Measurements from ENCODE around the gene DNAJB5.

DNAJB5 gene

GRCh38 chr9:34993502-34994259 is 4.1 kb downstream of the DNAJB5 start:
- no peak for TF ChIP-seq CEBPB (IDR thresholded peaks at IDR 0.05)
- no peak for TF ChIP-seq RAD21 (IDR thresholded peaks at IDR 0.05; ENCODE audit: low read depth)
- TF ChIP-seq FOXM1 (IDR thresholded peaks at IDR 0.05; ENCODE audit: borderline replicate concordance, low read depth) = no peak
- TF ChIP-seq YY1 (IDR thresholded peaks at IDR 0.05; ENCODE audit: low read depth) = no peak
- TF ChIP-seq, protein P1, sequence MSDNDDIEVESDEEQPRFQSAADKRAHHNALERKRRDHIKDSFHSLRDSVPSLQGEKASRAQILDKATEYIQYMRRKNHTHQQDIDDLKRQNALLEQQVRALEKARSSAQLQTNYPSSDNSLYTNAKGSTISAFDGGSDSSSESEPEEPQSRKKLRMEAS (IDR thresholded peaks at IDR 0.05) = no peak
- no peak for TF ChIP-seq EGR1 (IDR thresholded peaks at IDR 0.05)
- TF ChIP-seq TEAD4 (IDR thresholded peaks at IDR 0.05) = no peak
- no peak for TF ChIP-seq NFIC (IDR thresholded peaks at IDR 0.05)
- TF ChIP-seq ZBTB7A (IDR thresholded peaks at IDR 0.05; ENCODE audit: low read depth) = no peak
- TF ChIP-seq USF1 (IDR thresholded peaks at IDR 0.05) = no peak
- TF ChIP-seq, protein P2, sequence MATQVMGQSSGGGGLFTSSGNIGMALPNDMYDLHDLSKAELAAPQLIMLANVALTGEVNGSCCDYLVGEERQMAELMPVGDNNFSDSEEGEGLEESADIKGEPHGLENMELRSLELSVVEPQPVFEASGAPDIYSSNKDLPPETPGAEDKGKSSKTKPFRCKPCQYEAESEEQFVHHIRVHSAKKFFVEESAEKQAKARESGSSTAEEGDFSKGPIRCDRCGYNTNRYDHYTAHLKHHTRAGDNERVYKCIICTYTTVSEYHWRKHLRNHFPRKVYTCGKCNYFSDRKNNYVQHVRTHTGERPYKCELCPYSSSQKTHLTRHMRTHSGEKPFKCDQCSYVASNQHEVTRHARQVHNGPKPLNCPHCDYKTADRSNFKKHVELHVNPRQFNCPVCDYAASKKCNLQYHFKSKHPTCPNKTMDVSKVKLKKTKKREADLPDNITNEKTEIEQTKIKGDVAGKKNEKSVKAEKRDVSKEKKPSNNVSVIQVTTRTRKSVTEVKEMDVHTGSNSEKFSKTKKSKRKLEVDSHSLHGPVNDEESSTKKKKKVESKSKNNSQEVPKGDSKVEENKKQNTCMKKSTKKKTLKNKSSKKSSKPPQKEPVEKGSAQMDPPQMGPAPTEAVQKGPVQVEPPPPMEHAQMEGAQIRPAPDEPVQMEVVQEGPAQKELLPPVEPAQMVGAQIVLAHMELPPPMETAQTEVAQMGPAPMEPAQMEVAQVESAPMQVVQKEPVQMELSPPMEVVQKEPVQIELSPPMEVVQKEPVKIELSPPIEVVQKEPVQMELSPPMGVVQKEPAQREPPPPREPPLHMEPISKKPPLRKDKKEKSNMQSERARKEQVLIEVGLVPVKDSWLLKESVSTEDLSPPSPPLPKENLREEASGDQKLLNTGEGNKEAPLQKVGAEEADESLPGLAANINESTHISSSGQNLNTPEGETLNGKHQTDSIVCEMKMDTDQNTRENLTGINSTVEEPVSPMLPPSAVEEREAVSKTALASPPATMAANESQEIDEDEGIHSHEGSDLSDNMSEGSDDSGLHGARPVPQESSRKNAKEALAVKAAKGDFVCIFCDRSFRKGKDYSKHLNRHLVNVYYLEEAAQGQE (IDR thresholded peaks at IDR 0.05; ENCODE audit: low read depth) = no peak
- TF ChIP-seq TCF12 (IDR thresholded peaks at IDR 0.05; ENCODE audit: low read depth) = no peak
- TF ChIP-seq EP300 (IDR thresholded peaks at IDR 0.05; ENCODE audit: borderline replicate concordance) = no peak
- TF ChIP-seq TAF1 (IDR thresholded peaks at IDR 0.05; ENCODE audit: low read depth) = no peak
- no peak for TF ChIP-seq CREB1 (IDR thresholded peaks at IDR 0.05; ENCODE audit: low read depth)

DNA sequence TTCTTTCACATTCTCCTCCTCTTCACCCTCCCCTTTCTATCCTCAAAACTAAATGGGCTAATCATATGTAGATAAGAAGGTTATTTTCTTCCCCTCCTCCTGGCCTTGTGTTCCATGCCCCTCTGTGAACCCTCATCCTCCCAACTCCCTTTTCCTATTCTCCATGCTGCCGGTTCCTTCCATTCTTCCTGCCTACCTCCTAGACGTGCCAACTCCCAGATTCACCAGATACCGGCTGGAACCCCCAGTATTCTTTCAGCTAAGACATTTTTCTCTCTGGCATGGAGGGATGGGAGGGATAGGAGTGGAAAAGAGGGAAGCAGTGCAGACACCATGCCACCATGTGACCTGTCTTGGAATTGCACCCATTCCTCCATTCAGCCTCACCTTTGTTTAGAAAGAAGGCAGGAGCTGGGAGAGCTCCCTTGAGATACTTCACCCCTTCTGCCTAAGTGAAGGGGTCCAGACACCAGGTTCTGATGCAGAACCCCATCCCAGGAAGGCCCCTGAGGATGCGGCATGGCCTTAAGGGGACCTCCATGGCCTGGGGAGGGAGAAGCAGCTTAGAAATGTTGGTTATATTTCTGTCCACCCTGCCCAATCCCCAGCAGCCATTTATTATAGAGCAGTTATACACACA is 4.8 kb downstream of the DNAJB5 start:
- no peak for TF ChIP-seq TAF1 (IDR thresholded peaks at IDR 0.05; ENCODE audit: low read depth)
- TF ChIP-seq TCF12 (IDR thresholded peaks at IDR 0.05; ENCODE audit: low read depth) = no peak
- TF ChIP-seq EP300 (IDR thresholded peaks at IDR 0.05; ENCODE audit: borderline replicate concordance) = no peak
- peak; percentile 76 for TF ChIP-seq USF1 (IDR thresholded peaks at IDR 0.05)
- TF ChIP-seq FOXM1 (IDR thresholded peaks at IDR 0.05; ENCODE audit: borderline replicate concordance, low read depth) = no peak
- peak; percentile 59 for TF ChIP-seq RAD21 (IDR thresholded peaks at IDR 0.05; ENCODE audit: low read depth)
- TF ChIP-seq YY1 (IDR thresholded peaks at IDR 0.05; ENCODE audit: low read depth) = no peak

GRCh38 chr9:34994900-34995669 is 5.5 kb downstream of the DNAJB5 start:
- TF ChIP-seq CEBPB (IDR thresholded peaks at IDR 0.05) = peak; percentile 54
- no peak for TF ChIP-seq TAF1 (IDR thresholded peaks at IDR 0.05; ENCODE audit: low read depth)

DNA sequence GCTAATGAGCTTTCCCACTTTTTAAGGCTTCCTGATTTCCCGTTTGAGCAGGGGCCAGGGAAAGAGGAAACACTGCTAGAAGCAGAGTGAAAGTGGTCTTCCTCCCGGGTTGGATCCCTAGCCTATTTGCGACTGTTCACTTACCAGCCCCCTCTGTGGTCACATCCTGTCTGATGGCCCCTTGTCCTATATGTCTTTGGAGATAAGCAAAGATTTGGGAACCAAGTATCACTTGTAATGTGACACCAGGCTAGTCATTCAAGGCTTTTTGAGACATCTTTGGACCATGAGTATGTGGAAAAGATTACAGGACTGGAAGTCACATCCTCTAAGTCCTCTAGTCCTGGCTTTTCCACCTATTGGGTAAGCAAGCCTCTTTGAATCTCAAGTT is 6.1 kb downstream of the DNAJB5 start:
- TF ChIP-seq, protein P1 (IDR thresholded peaks at IDR 0.05) = no peak
- TF ChIP-seq FOXM1 (IDR thresholded peaks at IDR 0.05; ENCODE audit: borderline replicate concordance, low read depth) (no peak), YY1 (IDR thresholded peaks at IDR 0.05; ENCODE audit: low read depth) (no peak), ZBTB7A (IDR thresholded peaks at IDR 0.05; ENCODE audit: low read depth) (no peak), USF1 (IDR thresholded peaks at IDR 0.05) (no peak), TAF1 (IDR thresholded peaks at IDR 0.05; ENCODE audit: low read depth) (no peak), CREB1 (IDR thresholded peaks at IDR 0.05; ENCODE audit: low read depth) (no peak), TCF12 (IDR thresholded peaks at IDR 0.05; ENCODE audit: low read depth) (no peak), EP300 (IDR thresholded peaks at IDR 0.05; ENCODE audit: borderline replicate concordance) (no peak), TEAD4 (IDR thresholded peaks at IDR 0.05) (no peak), EGR1 (IDR thresholded peaks at IDR 0.05) (no peak), NFIC (IDR thresholded peaks at IDR 0.05) (no peak), RAD21 (IDR thresholded peaks at IDR 0.05; ENCODE audit: low read depth) (no peak), CEBPB (IDR thresholded peaks at IDR 0.05) (no peak)
- TF ChIP-seq, protein P2 (IDR thresholded peaks at IDR 0.05; ENCODE audit: low read depth) = no peak
